ENCODE data around the gene KRT83. TPM values are rescaled to one million over a fixed set of nuclear protein-coding genes. Genes with fewer than 3 reads are reported as not detected.
"Not testable (repeated sequence)": the region's sequence is repeated elsewhere in the genome, so short reads cannot be mapped to it uniquely, and the experiment has no call there.

Gene KRT83
- total RNA-seq, 1 donor from 2014 or later = not detected

GRCh38 chr12:52356031-52356761, 35.0 kb upstream of the KRT83 start:
- intact Hi-C loops (cut with DNase I) = no loop called here
- peak; percentile 58 for DNase-seq (ENCODE audit: low spot score)

- no peak for DNase-seq (ENCODE audit: low spot score)
- intact Hi-C loops (cut with DNase I) = no loop called here
Observed at GRCh38 chr12:52355176-52355575, 34.0 kb upstream of the KRT83 start.

DNA sequence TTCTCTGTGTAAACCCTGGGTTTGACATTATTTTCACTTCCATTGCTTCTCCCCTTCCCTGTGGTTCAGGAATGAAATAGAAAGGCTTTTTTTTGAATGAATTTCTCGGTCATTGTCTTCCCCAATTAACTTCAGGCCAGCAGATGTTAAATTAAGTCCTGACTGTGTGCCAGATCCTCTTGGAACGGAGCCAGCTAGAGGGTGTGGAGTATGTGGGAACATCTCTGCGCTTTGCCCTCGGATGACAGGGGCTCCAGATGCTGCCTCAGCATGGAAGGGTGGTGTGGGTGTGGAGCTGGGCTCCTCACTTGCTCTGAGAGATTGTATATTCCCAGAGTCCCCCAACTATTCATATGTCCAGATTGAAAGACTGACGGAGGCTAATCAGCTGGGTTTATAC, 33.0 kb upstream of the KRT83 start:
- intact Hi-C loops (cut with DNase I) = no loop called here

GRCh38 chr12:52353766-52354165, 32.6 kb upstream of the KRT83 start:
- intact Hi-C loops (cut with DNase I) = no loop called here

More for the DNA sequence above, 33.0 kb upstream of the KRT83 start:
- peak; percentile 26 for DNase-seq (ENCODE audit: low spot score)

DNA sequence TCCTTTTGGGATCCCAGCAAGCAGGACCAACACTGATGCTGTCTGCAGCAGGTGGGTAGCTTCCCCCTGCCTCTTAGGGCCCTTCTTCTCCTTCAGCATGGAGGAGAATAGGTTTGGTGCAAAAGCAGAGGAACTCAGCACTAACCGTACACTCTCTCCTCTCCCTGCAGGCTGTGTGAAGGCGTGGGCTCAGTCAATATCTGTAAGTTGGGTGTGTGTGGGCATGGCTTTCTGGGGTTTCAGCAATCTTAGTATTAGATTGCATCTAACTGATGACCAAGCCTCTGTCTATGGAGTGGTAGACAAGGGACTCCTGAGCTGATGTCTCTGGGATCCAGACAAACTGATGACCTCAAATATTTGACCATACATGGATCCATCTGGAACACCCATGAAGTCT, 31.8 kb upstream of the KRT83 start:
- intact Hi-C loops (cut with DNase I) = no loop called here
- DNase-seq (ENCODE audit: low spot score) = no peak

More at GRCh38 chr12:52353766-52354165, 32.6 kb upstream of the KRT83 start:
- peak; percentile 61 for DNase-seq (ENCODE audit: low spot score)

DNA sequence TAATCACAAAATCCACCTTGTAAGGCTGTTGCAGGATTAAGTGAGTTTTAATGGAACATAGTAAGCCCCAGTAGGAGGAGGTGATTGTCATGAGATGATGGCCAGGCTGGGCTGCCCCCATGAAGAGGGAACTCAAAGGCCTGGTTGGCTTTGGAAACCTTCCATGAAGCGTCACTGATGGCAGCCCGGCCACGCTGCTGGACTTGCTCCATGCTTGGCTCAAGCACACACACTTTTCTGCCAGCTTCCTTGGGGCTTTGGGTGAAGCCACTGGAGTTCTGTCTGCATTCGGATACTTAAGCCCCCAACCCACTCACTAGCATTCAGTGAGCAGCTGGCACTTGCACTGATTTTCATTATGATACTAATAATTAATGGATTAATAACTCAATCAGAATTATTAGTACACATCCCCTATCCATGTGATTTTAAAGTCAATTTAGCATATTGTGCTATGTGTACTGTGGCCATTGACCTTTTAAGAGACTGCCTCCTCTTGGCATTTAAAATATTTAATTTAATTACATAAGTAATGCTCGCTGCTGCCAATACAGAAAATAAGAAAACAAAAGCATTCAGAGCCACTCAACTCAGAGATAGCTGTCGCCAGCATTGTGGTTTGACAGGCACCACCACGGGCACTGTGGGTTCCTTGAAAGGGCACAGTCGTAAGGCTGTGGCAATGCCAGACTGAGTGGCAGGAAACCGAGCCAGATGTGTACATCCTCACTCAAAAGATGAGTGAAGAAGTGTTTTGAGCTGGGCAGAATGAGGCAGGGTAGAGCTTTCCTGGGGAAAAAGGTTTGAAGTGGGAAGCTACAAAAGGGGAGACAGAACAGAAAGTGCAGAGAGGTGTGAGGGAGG, 30.2 kb upstream of the KRT83 start:
- intact Hi-C loops (cut with DNase I) = no loop called here
- DNase-seq (ENCODE audit: low spot score) = peak; percentile 75

GRCh38 chr12:52350786-52351185, 29.6 kb upstream of the KRT83 start:
- intact Hi-C loops (cut with DNase I) = no loop called here
- peak; percentile 36 for DNase-seq (ENCODE audit: low spot score)

DNA sequence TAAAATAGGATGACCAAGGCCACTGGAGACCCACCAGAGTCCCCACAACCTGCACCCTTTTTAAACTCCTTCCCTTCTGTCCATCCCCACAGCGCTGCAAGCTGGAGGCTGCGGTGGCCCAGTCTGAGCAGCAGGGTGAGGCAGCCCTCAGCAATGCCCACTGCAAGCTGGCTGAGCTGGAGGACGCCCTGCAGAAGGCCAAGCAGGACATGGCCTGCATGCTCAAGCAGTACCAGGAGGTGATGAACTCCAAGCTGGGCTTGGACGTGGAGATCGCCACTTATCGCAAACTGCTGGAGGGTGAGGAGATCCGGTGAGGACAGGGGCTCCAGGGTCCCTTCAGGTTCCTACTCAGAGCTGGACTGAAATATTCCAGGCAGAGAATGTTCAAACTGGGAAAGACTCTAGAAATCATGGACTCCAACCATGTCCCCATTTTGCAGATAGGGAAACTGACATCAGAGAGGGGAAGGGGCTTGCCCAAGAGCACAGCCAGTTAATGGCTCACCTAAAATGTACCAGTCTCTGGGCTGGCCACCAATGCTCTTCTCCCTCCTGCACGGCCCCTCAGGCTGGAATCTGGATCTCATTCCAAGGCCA, 28.9 kb upstream of the KRT83 start:
- intact Hi-C loops (cut with DNase I) = no loop called here
- peak; percentile 38 for DNase-seq (ENCODE audit: low spot score)

- intact Hi-C loops (cut with DNase I) = no loop called here
- no peak for DNase-seq (ENCODE audit: low spot score)
Observed at GRCh38 chr12:52349196-52349595, 28.0 kb upstream of the KRT83 start.

DNA sequence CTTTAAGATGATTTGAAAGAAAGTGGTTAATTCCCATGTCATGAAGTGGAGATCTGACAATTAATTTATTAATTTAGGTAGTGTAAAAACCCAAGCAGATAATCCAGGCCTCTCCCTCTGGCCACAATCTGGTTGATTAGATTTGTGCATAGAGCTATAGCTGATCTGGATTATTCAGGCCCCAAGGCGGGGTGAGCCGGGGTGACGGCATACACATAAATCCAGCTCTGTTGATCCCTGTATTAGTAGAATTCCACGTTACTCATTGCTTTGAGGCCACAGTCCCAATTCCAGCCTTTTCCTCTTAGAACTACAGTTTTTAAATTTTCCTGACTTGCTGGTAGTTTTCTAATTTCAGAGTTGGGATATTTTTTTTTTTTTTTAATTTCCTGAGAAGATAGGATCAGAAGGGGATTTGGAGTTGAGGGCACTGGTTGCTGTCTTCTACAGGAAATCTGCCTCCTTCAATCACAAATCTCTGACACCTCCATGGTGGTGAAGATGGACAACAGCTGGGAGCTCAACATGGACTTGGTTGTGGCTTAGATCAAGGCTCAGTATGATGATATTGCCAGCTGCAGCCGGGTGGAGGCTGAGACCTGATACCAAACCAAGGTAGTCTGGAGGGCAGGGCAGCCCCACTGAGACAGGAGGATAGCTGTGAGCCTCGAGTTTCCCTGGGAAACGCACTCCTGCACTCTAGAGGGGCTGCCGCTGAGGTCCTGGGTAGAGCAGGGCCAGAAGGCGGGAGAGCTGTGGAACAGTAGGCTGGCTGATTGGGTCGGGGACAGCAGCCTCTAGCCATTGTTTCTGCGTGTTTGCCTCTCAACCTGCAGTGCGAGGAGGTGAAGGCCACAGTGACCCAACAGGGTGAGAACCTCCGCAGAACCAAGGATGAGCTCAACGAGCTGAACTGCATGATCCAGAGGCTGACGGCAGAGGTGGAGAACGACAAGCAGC, 26.6 kb upstream of the KRT83 start:
- intact Hi-C loops (cut with DNase I) = no loop called here
- DNase-seq (ENCODE audit: low spot score) = peak; percentile 46

DNA sequence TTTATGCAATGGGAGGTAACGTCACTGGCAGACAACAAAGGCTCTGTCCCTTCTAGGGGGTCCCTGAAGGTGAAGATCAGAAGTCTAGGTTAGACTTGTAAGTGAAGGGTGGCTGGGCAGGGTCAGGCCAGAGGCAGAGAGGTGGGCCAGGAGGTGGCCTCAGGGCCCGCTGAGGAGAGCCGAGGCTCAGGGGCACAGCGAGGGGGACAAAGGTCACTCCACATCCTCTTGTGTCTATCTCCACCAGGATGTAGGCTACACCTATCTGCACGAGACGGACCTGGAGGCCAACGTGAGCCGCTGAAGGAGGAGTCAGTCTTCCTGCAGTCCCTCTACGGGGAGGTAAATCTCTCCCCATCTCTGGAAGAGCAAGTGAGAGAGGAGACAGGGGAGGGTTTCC, 25.8 kb upstream of the KRT83 start:
- DNase-seq (ENCODE audit: low spot score) = no peak
- intact Hi-C loops (cut with DNase I) = no loop called here

GRCh38 chr12:52346593-52346992, 25.4 kb upstream of the KRT83 start:
- no peak for DNase-seq (ENCODE audit: low spot score)
- intact Hi-C loops (cut with DNase I) = no loop called here

DNA sequence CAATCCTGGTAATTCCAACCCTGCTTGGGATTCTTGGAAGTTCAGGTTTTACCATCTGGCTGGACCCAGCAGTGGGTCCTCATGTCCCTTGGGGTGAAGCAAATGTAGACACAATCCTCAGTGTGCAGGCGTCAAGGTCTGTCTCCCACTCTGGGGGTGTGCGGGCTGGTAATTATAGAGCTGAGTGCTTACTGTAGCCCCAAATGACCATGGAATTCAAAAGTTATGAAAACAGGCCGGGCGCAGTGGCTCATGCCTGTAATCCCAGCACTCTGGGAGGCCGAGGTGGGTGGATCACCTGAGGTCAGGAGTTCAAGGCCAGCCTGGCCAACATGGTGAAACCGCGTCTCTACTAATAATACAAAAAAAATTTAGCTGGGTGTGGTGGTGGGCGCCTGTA, 23.8 kb upstream of the KRT83 start:
- peak; percentile 53 for DNase-seq (ENCODE audit: low spot score)
- intact Hi-C loops (cut with DNase I) = not testable (repeated sequence)

DNA sequence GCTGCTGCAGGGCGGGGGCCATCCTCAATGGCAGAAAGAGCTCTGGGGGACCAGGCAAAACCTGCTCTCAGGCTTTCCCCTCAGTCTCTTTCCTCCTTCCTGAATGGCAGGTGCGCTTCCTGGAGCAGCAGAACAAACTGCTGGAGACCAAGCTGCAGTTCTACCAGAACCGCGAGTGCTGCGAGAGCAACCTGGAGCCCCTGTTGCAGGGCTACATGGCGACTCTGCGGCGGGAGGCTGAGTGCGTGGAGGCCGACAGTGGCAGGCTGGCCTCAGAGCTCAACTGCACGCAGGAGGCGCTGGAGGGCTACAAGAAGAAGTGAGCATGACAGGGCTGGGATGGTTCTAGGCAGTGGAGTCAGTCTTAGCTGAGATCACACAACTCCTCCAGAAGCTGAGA, 22.9 kb upstream of the KRT83 start:
- DNase-seq (ENCODE audit: low spot score) = peak; percentile 57
- intact Hi-C loops (cut with DNase I) = no loop called here

GRCh38 chr12:52343550-52343949, 22.4 kb upstream of the KRT83 start:
- intact Hi-C loops (cut with DNase I) = no loop called here
- DNase-seq (ENCODE audit: low spot score) = peak; percentile 20

DNA sequence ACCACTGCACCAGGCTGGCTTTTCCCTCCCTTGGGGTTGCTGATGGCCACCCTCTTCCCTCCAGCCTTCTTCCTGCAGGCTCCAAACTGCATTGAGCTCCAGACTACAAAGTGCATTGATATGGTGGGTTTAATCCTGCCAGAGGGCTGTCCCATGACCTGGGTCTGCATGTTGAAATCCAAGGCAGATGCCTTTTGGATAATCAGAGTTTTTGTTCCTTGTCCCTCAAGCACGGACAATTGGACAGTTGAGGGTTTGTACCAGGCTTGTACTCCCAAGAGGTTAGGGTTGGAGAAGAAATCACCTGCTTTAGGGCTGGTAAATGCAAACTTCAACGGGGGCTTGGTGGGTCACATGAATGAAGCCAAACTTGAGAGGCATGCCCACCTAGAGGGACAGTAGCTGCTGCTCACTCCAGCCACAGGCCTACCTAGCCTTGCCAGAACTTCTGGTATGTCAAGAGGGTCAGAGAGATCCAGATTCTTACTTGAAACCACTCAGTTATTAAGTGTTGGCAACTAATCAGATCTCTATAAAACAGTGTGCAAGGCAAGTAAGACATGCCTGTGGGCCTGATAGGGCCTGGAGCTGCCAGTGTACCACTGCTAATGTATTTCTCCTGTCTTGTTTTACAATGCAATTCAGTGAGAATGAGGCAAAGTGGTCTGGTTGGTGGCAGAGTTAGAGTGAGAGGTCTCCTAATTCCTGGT, 21.7 kb upstream of the KRT83 start:
- intact Hi-C loops (cut with DNase I) = no loop called here
- DNase-seq (ENCODE audit: low spot score) = peak; percentile 51

- DNase-seq (ENCODE audit: low spot score) = peak; percentile 75
- intact Hi-C loops (cut with DNase I) = no loop called here
Observed at GRCh38 chr12:52341066-52341580, 19.9 kb upstream of the KRT83 start.

DNA sequence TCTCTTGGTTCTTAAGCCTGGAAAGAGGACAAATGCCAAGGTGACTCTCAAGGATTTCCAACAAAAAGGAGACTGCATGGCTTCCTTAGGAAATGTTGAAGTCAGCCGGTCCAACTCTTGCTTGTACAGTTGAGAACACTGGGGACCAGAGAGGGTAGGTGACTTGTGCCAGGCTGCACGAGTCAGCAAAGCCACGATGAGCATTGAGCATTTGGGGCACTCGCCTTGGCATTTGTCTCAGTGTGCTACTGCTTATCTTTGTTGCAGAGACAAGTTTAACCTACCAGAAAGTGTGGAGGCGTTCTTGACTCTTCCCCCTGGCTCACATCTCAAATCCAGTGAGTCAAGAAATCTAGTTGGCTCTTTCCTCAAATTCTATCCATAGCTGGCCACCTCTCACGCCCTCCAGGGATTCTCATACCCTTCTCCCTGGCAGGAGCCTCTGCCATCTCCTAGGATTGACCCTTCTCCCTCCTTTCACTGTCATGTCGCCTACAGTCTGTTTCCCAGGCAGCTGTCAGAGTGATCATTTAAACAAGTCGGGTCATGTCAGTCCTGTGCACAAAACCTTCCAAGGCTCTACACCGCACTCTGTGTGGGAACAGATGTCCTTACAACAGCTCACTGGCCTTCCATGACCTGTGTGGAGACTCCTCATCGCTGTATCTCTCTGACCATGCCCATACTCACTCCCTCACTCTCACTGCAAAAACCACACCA, 17.2 kb upstream of the KRT83 start:
- peak; percentile 53 for DNase-seq (ENCODE audit: low spot score)
- intact Hi-C loops (cut with DNase I) = no loop called here
